ENCODE data around the gene MICAL3.

MICAL3 gene

DNA sequence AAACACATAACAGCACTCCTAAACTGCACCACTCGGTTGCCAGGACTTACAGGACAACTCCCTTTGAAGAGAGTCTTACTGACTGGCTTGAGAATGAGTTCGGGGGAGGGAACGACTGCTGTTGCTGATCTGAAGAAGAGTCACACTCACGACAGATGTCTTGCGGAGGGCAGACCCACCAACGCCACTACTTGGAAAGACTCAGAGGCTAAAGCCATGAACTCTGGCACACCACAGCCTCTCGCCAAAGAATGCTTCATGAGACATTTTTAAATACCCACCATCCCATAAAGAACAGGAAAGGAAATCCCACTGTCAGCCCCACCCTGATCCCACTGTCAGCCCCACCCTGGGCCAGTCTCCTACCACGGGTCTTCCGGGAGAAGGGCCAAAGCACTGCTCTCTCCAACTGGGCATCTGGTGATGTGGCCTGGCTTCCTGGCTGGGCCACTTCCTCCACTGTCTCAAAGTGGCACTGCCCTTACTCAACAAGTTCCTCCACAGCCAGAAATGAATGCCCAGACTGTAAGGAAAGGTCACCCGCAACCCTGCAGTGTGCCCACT is 73.6 kb downstream of the MICAL3 start:
- TF ChIP-seq, protein P1, sequence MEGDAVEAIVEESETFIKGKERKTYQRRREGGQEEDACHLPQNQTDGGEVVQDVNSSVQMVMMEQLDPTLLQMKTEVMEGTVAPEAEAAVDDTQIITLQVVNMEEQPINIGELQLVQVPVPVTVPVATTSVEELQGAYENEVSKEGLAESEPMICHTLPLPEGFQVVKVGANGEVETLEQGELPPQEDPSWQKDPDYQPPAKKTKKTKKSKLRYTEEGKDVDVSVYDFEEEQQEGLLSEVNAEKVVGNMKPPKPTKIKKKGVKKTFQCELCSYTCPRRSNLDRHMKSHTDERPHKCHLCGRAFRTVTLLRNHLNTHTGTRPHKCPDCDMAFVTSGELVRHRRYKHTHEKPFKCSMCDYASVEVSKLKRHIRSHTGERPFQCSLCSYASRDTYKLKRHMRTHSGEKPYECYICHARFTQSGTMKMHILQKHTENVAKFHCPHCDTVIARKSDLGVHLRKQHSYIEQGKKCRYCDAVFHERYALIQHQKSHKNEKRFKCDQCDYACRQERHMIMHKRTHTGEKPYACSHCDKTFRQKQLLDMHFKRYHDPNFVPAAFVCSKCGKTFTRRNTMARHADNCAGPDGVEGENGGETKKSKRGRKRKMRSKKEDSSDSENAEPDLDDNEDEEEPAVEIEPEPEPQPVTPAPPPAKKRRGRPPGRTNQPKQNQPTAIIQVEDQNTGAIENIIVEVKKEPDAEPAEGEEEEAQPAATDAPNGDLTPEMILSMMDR (IDR thresholded peaks at IDR 0.05; ENCODE audit: low read length, missing control alignments): no peak
- no peak overlapping the region for H3K4me3 ChIP-seq (replicated peaks; ENCODE audit: low read depth, low read length)
- no peak for DNase-seq (ENCODE audit: low read depth)

DNA sequence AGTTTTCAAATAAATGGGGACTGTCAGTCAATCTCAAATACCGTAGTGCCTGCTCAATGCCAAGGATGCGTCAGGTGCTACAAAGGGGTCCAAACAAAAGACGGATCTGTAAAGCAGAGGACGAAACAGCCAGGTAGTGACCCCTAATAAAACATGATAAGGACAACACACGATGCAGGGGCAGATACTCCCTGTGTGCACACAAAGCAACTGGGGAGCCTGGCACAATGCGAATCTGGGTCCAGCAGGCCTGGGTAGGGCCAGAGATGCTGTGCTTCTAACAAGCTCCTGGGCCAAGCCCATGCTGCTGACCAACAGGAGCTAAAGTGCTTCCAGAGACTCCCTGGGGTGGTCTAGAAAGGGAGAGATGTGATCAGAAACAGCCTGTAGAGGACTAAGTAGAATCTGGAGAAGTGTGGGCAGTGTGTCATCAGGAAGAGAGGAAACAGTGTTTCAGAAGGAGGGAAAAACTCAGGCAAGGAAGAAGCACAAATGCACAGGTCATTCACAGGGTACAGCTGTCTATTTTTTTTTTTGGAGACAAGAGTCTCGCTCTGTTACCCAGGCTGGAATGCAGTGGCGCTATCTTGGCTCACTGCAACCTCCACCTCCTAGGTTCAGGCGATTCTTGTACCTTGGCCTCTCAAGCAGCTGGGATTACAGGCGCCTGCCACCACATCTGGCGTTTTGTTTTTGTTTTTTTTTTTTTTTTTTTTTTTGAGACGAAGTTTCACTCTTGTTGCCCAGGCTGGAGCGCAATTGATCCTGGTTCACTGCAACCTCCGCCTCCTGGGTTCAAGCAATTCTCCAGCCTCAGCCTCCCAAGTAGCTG is 74.5 kb downstream of the MICAL3 start:
- no peak for DNase-seq (ENCODE audit: low read depth)
- TF ChIP-seq, protein P1 (IDR thresholded peaks at IDR 0.05; ENCODE audit: low read length, missing control alignments): no peak
- no peak overlapping the region for H3K4me3 ChIP-seq (replicated peaks; ENCODE audit: low read depth, low read length)

DNA sequence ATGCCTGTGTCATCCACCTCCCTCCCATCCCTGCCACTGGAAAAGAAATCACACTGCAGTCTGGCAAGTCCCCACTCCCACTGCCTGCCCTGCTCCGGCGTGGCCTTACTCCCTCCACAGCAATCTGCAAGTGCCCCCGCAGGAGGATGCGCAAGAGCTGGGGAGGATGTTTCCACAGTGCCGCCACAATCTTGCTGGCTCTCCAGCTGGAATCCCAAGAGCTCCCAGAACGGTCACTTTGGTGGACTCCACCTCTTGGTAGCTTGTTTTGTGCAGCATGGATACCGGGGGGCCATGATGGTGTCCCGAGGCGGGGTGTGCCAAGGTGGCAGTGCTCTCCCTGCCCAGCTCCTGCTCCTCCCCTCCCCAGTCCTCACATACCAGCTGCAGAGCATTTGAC is 76.3 kb downstream of the MICAL3 start:
- TF ChIP-seq, protein P1 (IDR thresholded peaks at IDR 0.05; ENCODE audit: low read length, missing control alignments): no peak

DNA sequence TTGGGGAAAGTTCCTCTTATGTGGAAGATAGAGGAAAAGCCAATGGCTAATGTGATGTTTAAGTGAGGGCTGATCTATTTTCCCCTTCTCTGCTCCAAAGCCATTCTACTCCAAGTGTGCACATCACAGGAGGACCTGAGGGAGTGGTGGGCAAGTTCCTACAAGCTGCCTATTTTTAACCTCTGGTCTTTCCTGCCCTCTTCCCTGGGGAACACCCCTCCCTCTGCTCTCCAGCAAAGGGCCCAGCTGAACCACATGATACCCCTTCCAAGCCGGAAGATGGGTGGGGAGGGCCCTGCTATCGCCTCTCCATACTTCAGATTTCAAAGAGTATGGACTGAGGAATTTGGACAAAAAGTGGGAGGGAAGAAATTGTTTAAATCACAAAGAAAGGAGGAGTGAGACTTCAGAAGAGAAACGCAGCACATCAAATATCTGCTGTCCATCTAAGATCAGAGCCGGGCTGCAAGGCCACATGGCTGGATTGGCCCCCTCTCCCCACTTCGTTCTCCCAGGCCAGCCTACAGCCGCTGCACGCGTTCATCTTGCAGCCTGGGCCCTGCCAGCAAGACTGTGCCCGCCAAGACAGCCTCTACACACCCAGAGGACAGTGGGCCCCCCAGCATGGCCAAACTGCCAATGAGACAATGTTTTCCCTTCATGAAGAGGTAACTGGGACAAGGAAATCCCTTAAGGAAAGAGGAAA is 77.5 kb downstream of the MICAL3 start:
- TF ChIP-seq, protein P1 (IDR thresholded peaks at IDR 0.05; ENCODE audit: low read length, missing control alignments): no peak
- no peak overlapping the region for H3K4me3 ChIP-seq (replicated peaks; ENCODE audit: low read depth, low read length)
- no peak for DNase-seq (ENCODE audit: low read depth)

More for the DNA sequence above, 76.3 kb downstream of the MICAL3 start:
- no peak for DNase-seq (ENCODE audit: low read depth)
- no peak overlapping the region for H3K4me3 ChIP-seq (replicated peaks; ENCODE audit: low read depth, low read length)

DNA sequence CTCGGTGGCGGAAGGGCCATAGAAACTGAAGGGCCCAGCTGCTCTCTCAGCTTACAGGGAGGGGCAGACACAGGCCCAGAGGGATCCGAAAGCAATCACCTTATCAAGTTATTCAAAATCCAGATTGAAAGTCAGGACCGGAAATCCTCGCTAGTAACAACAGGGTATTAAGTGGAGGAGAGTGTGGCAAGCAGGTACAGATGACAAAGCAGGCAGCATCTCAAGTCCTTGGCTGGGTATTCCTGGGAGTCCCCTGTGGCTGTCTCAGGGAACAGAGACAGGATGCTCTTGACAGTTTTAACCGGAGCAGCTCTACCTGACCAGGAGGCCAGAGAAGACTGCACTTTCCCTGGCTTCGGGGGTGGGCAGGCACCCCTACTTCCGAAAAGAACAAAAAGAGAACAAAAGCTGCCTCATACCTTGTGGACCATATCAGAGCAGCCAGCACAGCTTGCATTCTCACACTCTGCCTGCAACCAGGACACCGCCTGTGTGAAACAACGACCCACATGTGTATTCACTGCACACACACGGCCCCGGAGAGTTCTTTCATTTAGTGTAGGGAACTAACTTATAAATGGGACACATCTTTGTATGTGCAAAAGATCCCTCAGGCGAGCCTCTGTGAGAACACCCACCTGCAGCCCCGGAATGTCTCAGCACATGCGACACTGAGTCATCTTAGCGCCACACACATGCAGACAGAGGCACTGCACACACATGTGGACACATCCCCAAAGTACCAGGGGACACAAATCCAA is 78.3 kb downstream of the MICAL3 start:
- TF ChIP-seq, protein P1 (IDR thresholded peaks at IDR 0.05; ENCODE audit: low read length, missing control alignments): no peak
- no peak overlapping the region for H3K4me3 ChIP-seq (replicated peaks; ENCODE audit: low read depth, low read length)
- no peak for DNase-seq (ENCODE audit: low read depth)

DNA sequence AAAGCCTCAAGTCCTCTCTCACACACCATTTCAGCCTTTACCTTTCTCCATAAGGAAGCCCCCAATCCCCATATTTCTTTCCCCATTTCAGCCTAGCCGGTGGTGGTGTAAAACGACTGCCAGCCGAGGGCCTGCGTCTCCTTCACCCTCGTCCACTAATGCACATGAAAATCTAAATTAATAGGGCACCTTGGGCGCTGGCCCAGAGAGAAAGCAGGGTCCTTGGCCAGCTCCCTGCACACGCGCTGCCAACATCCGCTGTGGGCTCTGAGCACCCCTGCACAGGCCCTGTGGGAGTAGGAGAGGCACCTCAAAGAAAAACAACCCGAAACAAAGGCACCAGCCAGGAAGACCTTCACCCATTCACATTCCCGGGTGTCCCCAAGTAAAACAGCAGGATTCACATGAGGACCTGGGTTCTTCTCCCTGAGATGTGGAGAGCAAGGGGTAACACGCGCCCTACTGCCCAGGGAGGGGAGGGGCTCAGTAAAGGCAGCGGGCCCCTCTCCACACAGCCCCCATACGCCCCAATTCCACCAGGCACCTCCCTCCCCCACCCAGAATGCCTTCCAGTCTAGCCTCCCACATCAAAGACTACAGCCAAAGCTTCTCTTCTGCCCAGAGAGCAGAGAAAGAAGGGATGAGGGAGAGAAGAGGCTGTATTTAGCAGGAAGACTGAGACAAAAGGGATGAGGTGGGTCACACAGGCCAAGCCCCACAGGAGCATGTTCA is 79.0 kb downstream of the MICAL3 start:
- TF ChIP-seq, protein P1 (IDR thresholded peaks at IDR 0.05; ENCODE audit: low read length, missing control alignments): no peak
- DNase-seq (ENCODE audit: low read depth): no peak
- no peak overlapping the region for H3K4me3 ChIP-seq (replicated peaks; ENCODE audit: low read depth, low read length)

Measured in fibroblast of pulmonary artery (primary cell).